Erythroblast (primary cell): ENCODE data around the gene PLCH1.
"Not testable (repeated sequence)": the region's sequence is repeated elsewhere in the genome, so short reads cannot be mapped to it uniquely, and the experiment has no call there.

Source experiments
- DNase-seq, 2 experiments: peaks; one replicate each; lab custom pipeline; 2025; lab: John Stamatoyannopoulos, UW
- GATA1 ChIP-seq: IDR thresholded peaks from 2 replicates; pipeline ENCODE4 v1.6.1; 2011; ENCODE audit warnings: low read depth, mild to moderate bottlenecking, control low read depth, low read length, moderate library complexity
- POLR2A ChIP-seq: IDR thresholded peaks from 2 replicates; pipeline ENCODE4 v1.6.1; 2011; ENCODE audit warnings: mild to moderate bottlenecking, low read length

PLCH1 gene

DNA sequence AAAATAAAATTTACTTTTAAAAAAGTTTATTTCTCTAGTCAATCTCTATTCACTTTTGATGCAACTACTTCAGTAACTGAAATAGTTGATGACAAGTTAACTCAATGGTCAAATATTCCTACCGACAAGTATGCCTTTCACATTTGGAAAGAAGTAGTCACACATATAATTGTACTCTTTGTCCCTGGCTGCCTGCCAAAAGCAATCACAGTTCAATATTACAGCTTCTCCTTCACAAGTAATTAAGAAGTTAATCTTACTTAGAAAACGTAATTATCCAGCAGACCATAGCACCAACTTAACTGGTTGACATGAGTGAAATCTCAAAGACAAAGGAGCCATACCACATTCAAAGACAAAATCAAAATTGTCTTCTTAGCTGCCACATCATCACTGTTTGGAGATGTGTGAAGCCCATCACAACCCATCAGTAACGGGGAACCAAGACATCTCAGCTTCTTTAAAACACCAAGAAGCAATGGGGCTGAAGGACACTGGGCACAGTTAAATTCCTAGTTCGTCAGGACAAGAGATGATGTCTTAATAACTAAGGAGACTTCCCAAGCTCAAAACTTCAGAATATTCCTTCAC is 86.1 kb downstream of the PLCH1 start:
- TF ChIP-seq GATA1 (no peak), POLR2A (no peak)
- DNase-seq: no peak

DNA sequence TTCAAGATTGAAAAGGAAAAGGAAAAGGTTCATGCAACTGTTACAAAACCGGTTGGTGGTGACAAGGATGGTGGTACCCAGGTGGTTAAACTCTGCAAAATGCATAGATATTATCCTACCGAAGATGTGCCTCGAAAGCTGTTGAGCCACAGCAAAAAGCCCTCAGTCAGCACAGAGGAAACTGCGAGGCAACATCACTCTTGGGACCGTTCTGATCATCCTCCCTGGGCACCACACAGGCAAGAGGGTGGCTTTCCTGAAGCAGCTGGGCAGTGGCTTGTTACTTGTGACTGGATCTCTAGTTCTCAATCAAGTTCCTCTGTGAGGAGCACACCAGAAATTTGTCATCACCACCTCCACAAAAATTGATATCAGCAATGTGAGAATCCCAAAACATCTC is 86.9 kb downstream of the PLCH1 start:
- TF ChIP-seq GATA1 (no peak), POLR2A (no peak)

DNA sequence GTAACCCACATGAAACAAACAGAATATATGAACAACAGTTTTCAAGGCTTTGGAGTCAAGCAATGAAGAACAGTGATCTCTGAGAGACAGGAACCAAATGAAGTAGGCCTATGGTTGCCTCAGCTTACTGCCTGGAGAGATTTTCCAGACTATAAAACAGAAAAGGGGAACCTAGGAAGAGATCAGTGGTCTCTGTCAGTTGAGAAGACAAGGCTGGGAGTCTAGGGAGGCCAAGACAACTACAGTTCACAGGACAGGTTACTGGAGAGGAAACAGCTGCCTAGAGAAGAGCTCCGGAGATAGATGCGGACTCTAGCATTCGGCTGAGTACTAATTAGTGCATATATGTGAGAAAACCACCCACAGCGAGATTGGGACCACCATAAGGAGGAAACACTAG is 87.7 kb downstream of the PLCH1 start:
- TF ChIP-seq GATA1 (no peak), POLR2A (no peak)
- no peak for DNase-seq

More for the DNA sequence above, 86.9 kb downstream of the PLCH1 start:
- DNase-seq: no peak

DNA sequence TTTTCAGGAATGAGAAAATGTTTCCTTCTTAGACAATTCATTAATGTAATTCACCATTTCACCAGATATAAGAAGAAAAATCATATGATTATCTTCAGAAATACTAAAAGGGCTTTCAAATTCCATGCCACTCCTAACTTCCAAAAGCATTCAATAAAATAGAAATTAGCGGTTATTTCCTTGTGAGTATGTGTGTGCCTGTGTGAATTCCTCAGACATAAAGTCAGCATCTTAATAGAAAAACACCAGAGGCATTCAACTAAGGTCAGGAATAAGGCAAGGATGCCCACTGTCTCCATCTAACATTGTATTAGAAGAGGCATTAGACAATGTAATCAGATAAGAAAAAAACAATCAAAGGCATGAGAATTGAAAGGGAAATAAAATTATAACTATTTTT is 88.4 kb downstream of the PLCH1 start:
- TF ChIP-seq POLR2A: no peak
- TF ChIP-seq GATA1: no peak
- no peak for DNase-seq

DNA sequence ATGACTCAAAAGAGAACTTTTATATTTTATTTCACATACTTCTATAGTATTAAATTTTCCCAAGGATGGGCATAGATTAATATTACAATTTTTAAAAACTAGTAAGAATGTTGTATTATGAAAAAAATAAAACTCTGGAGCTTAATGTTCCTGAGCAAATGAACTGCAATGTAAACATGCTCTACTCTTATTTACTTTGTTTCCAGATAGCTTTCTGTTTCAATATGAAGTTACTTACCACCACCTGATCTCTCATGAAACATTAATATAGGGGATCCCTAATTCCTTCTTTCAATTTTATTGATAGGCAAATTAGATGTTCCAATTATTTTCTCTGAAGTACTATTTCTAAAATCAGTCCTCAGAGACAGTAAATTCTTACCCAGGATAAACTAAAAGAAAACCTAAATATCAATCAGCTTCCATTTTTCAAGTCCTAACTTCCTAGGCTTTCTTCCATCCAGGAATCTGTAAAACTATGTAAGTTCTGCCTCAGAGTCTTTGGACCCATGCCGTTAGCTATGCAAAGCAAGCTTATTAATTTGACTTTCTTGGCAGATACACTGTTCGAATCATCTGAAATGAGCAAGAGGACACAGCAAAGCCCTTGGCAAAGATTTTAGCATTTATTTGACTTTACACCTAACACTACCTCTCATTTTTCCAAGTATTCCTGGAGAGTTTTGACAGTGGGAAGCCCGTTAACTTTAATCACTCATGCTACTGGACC is 93.2 kb downstream of the PLCH1 start:
- DNase-seq: no peak
- TF ChIP-seq GATA1 (no peak), POLR2A (no peak)

DNA sequence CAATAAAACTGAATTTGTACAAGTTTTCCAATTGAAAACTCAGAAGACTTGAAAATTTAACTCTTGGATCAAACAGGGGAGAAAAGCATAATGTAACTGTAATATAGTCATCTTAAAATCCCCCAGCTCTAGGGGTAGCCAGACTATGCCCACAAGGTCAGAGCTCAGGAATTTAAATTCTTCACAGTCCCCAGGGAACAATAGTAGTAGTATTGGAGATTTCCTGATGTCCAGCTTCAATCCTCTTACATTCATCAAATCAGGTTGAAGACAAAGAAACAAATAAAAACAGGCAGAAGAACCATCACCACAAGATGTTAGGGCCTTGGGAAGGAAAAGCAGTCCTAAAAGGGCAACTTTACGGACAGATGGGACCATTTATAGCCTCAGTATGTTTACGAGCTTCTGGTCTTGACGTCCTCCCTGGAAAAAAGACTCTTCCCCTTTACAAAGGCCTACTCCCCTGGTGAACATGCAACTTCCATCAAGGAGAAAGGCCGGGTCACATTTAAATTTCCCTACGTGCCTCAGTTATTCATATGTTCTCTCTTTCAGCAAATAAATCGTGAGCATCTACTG is 96.8 kb downstream of the PLCH1 start:
- no peak for TF ChIP-seq POLR2A
- TF ChIP-seq GATA1: no peak
- DNase-seq: no peak

DNA sequence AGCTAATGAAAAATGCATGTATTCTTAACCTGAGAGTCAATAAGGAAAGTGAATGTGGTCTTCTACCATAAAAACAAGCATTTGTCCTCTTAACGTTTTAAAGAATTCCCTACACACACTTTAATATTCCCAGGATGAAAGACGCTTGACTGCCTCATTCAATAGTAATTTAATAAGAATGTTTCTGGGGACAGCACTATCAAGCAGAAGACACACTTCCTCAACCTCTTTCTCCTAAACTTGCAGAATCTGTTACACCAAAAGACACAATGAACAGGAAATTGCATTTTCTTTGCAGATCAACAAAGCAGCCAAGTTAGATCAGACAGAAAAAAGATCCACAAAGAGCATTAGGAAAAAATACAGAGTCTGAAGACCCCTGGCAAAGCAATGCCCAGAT is 97.7 kb downstream of the PLCH1 start:
- TF ChIP-seq GATA1: no peak
- no peak for TF ChIP-seq POLR2A
- no peak for DNase-seq

DNA sequence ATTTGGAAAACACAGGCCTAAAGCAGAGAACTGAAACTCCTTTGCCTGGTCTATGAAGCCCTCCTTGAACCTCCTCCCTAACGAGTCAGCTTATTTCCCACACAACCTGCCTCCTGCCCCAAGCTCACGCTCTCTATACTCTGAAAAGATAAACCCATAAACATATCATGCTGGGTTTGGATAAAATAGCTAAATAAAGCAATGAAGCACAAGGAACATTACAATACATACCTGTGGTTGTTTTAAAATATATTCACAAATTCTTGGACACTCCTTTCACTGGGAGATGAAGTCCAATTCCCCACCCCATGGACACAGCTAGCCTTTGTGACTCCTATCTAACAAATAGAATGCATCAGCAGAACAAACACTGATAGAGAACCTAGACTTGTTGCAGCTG is 98.2 kb downstream of the PLCH1 start:
- DNase-seq: no peak
- TF ChIP-seq GATA1: no peak
- TF ChIP-seq POLR2A: no peak

DNA sequence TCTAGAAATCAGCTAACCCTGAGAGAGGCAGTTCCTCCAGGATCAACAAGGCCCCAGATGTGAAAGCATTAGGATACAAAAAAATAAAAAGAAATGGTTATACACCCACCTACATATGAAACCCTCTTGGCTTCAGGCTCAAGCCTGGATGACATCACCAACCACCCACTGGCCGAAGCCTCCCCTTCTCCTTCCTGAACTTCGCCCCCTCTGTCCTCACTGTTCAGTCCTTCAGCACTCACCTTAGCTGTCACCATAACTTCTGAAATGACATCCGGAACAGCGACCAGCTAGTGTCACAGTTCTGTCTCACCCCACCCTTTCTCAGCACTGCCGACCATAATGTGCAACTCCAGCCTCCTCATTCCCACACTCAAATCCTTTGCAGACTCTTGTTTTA is 98.7 kb downstream of the PLCH1 start:
- DNase-seq: no peak
- TF ChIP-seq GATA1 (no peak), POLR2A (no peak)

DNA sequence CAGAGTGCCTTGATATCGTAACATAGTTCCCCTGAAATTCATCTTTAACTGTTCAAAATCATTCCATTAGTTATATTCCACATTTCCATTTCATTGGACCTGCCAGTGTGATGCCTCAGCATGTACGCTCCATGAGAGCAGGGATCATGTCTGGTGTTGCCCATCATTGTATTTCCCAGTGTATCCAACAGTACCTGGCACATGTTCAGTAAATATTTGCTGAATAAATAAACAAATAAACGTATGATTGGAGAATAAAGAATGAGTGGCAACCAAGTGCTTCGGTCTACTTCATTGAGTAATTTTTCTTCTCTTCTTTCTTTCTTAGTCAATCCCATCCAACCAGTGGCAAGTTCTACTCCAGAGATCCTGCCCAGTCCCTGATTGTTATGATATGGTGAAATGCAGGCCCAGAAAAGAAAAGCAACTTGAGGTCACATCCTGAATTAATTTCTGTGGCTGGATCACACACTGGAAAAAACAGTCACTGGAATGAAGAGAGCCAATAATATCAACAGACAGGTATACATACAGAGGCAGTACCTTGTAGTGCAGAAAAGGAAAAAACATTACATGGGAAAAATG is 101.2 kb downstream of the PLCH1 start:
- TF ChIP-seq POLR2A: no peak
- DNase-seq: no peak

DNA sequence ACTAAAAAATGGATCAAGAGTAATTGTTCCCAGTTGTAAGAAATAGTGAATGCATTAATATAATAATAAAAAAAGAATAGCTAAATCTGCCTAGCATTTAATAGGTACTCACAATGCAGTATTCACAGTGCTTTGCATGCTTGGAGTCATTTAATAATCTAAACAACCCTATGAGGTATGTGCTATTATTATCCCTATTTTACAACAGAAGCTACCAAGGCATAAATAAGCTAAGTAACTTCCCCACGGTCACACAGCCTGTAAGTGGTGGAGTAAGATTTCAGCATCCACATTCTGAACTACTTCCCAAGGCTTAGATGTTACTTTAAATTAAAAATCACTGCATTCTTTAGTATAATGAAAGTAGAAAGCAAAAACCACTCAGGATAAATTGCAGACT is 102.9 kb downstream of the PLCH1 start:
- no peak for DNase-seq
- TF ChIP-seq POLR2A (no peak), GATA1 (no peak)

DNA sequence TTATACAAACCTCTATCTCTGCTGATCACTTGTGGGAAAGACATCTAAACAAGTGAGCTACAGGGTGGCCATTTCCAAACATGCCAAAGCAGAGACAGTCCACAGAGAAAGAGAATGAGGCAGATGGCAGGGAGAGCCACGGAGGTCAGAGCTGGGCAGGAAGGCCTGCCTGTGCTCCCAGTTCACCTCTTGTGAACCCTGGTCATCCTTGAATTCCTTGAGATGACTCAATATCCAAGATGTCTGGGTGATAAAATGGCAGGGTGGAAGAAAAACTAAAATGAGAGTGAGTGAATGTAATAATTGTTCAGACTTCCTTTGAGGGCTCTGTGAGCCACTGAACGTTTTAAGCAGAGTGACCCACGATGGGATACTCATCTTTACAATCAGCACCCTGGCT is 104.8 kb downstream of the PLCH1 start:
- TF ChIP-seq GATA1 (no peak), POLR2A (no peak)
- DNase-seq: no peak

DNA sequence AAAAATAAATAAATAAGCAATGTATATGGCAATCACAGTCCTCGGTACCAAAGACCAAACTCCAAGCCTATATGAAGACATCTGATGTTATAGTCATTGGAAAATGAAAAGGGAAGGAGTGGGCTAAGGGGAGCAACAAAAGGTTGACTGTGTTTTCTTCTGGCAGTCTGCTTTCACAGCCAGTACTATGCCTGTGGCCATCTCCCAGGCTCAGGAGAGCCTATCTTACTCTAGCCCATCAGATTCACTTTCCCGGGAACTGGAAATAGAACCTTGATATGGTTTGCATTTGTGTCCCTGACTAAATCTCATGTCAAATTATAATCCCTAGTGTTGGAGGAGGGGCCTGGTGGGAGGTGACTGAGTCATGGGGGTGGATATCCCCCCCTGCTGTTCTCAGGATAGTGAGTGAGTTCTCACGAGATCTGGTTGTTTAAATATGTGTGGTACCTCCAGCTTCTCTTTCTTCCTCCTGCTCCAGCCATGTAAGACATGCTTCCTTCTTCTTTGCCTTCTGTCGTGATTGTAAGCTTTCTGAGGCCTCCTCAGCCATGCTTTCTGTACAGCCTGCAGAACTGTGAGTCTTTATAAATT is 105.3 kb downstream of the PLCH1 start:
- DNase-seq: no peak
- TF ChIP-seq POLR2A (no peak), GATA1 (no peak)

DNA sequence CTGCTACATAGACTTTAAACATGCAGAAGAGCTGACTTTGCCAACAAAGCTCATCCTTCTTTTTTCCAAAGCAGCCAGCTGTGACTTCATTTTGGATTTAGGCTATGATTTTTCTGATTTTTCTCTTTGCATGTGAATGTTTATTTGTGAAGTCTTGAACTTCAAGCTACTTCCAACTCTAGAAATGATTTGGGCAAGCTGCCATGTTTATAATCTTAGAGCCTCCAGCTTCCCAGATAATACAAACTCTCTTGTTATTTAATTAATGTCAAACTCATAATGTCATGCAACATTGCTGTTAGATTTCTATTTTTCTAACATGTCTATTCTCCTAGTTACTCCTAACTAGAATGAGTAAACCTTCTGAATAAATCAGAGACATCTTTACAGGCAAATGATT is 106.4 kb downstream of the PLCH1 start:
- DNase-seq: not testable (repeated sequence)

DNA sequence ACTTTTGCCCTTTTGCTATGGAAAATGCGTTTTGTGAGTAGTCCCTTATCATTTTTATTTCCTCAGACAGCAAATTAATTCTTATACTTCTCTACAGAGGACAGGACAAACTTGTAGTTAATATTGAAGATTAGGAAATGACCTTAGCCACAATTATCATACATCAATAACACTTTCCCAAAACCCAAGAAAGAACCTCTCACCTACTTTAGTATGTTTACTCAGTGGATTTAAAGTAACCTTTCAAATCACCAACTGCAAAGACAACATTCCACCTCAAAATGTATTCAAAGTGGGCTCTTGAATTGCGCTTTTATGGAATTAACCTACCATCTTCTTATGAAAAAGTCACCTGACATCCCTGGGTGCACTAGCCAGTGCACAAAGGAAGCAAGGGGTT is 107.3 kb downstream of the PLCH1 start:
- DNase-seq: no peak
- TF ChIP-seq GATA1 (no peak), POLR2A (no peak)
